Smooth muscle cell (in vitro differentiated cells): Measurements from ENCODE around the gene NRXN3. TPM values are rescaled to one million over a fixed set of nuclear protein-coding genes. Genes with fewer than 3 reads are reported as not detected.

Experiments used
- DNase-seq: peaks from one replicate; lab custom pipeline; 2025; ENCODE audit not compliant: unreplicated experiment; lab: John Stamatoyannopoulos, UW
- H2AFZ ChIP-seq: fragments of 200-600 bp; sonication (generic); 2 replicates; pipeline ENCODE4 v1.6.0; 2016; ENCODE audit warnings: antibody characterized with exemption, low read depth, mild to moderate bottlenecking
- H3F3A ChIP-seq: fragments of 200-600 bp; sonication (generic); 2 replicates; pipeline ENCODE4 v1.6.0; 2017; ENCODE audit warnings: antibody characterized with exemption, low read depth
- H3K27ac ChIP-seq: fragments of 200-600 bp; sonication (generic); 2 replicates; pipeline ENCODE4 v1.5.1; 2016; ENCODE audit warnings: low read depth, mild to moderate bottlenecking
- H3K27me3 ChIP-seq: fragments of 200-600 bp; sonication (generic); 2 replicates; pipeline ENCODE4 v1.6.1; 2016; ENCODE audit warnings: low read depth, mild to moderate bottlenecking
- H3K36me3 ChIP-seq: fragments of 200-600 bp; sonication (generic); 2 replicates; pipeline ENCODE4 v1.5.1; 2016; ENCODE audit warnings: low read depth
- H3K4me1 ChIP-seq: fragments of 200-600 bp; sonication (generic); 2 replicates; pipeline ENCODE4 v1.5.1; 2016; ENCODE audit warnings: low read depth
- H3K4me2 ChIP-seq: fragments of 200-600 bp; sonication (generic); 2 replicates; pipeline ENCODE4 v1.6.0; 2016; ENCODE audit warnings: mild to moderate bottlenecking
- H3K4me3 ChIP-seq: fragments of 200-600 bp; sonication (generic); 2 replicates; pipeline ENCODE4 v1.5.1; 2016; ENCODE audit warnings: mild to moderate bottlenecking
- H3K79me2 ChIP-seq: fragments of 200-600 bp; sonication (generic); 2 replicates; pipeline ENCODE4 v1.6.0; 2016; ENCODE audit warnings: low read depth, mild to moderate bottlenecking
- H3K9ac ChIP-seq: fragments of 200-600 bp; sonication (generic); 2 replicates; pipeline ENCODE4 v1.6.0; 2016; ENCODE audit warnings: low read depth
- H3K9me3 ChIP-seq: fragments of 200-600 bp; sonication (generic); replicated peaks from 2 replicates; pipeline ENCODE4 v1.5.1; 2016; ENCODE audit warnings: low read depth
- H4K20me1 ChIP-seq: fragments of 200-600 bp; sonication (generic); 2 replicates; pipeline ENCODE4 v1.6.0; 2016; ENCODE audit warnings: low read depth
- WGBS: methylation state at CpG from one replicate; pipeline ENCODE4 v1.1.7; 2016; ENCODE audit warnings: low lambda C conversion rate; 5-methylcytosine and 5-hydroxymethylcytosine counted together
- polyA plus RNA-seq: library from polyadenylated mRNA; unstranded; fragments of >200 nt; fragmentation: Nextera tagmentation; extraction: Ambion mirVana; gene quantifications from 2 replicates; pipeline ENCODE4 v1.2.1, GENCODE V29; 2016
- total RNA-seq: library from RNA; depleted of rRNA; stranded (reverse); fragments of >200 nt; gene quantifications from 2 replicates; pipeline ENCODE4 v1.2.3, GENCODE V29; 2014
- TF ChIP-seq, protein P1 (sequence below): fragments of 200-600 bp; sonication (generic); IDR thresholded peaks from 2 replicates; pipeline ENCODE4 v1.5.1; 2017; ENCODE audit warnings: borderline replicate concordance, mild to moderate bottlenecking, antibody characterized with exemption; ENCODE audit not compliant: insufficient read depth, poor library complexity, severe bottlenecking

The NRXN3 gene
- total and polyA plus RNA-seq, 2 experiments from 2014 or later: 1.2 to 7.0 TPM

DNA sequence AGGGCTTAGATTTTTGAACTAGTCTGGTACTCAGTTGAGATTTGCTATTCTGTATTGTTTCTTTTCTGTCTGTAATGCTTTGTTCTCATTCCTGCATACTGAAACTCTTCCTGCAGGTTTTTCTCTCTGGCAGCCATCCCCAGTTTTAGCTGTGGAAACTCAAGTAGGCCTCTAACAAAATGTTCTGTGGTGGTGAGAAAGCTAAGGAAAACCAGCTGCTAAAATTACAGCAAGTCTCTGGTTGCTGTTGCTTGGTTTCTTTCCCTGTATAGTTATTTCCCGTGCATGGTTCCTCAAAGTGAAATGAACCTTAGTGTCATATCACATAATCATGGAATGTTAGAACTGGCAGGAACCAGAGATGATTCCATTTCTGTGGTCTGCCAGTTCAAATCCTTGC lies 442.5 kb downstream of the NRXN3 start:
- Histone ChIP-seq H3K36me3 (no peaks in the 10 kb centered on the region), H4K20me1 (no peaks in the 10 kb centered on the region), H3F3A (no peaks in the 10 kb centered on the region), H3K9ac (no peak overlapping the region), H3K27ac (no peak overlapping the region), H3K4me2 (no peak overlapping the region), H3K4me3 (no peak overlapping the region), H3K79me2 (no peaks in the 10 kb centered on the region), H2AFZ (no peak overlapping the region), H3K9me3 (no peaks in the 10 kb centered on the region), H3K4me1 (no peaks in the 10 kb centered on the region), H3K27me3 (no peaks in the 10 kb centered on the region)
- TF ChIP-seq, protein P1, sequence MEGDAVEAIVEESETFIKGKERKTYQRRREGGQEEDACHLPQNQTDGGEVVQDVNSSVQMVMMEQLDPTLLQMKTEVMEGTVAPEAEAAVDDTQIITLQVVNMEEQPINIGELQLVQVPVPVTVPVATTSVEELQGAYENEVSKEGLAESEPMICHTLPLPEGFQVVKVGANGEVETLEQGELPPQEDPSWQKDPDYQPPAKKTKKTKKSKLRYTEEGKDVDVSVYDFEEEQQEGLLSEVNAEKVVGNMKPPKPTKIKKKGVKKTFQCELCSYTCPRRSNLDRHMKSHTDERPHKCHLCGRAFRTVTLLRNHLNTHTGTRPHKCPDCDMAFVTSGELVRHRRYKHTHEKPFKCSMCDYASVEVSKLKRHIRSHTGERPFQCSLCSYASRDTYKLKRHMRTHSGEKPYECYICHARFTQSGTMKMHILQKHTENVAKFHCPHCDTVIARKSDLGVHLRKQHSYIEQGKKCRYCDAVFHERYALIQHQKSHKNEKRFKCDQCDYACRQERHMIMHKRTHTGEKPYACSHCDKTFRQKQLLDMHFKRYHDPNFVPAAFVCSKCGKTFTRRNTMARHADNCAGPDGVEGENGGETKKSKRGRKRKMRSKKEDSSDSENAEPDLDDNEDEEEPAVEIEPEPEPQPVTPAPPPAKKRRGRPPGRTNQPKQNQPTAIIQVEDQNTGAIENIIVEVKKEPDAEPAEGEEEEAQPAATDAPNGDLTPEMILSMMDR: no peak
- no peak for DNase-seq
- WGBS: 86% methylated on average over 1 of the region's 1 CpG

DNA sequence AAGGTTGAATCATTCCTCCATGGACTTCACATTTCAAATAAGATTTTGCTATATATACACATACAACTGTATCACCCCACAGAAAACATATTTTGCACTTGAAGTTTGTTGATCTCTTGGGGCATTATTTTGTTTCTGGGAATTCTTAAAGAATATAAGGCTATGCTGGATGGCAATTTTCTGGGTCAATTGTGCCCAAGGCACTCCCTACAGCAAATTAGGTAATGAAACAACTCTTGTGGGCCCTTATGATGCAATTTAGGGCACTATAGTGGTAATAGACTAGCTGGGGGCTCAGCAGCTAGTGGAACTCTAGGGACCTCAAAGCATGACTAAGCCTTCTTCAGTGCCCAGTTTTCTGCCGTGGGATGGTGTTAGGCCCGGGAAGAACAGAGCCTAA lies 444.4 kb downstream of the NRXN3 start:
- TF ChIP-seq, protein P1: no peak
- Histone ChIP-seq H3K4me3 (no peak overlapping the region), H3K27ac (no peak overlapping the region), H3K4me2 (no peak overlapping the region), H3K27me3 (no peaks in the 10 kb centered on the region), H3K36me3 (no peaks in the 10 kb centered on the region), H2AFZ (no peak overlapping the region), H3K9ac (no peak overlapping the region), H4K20me1 (no peaks in the 10 kb centered on the region), H3F3A (no peaks in the 10 kb centered on the region), H3K4me1 (no peaks in the 10 kb centered on the region), H3K79me2 (no peaks in the 10 kb centered on the region), H3K9me3 (no peaks in the 10 kb centered on the region)
- WGBS: 88% methylated on average over 2 of the region's 2 CpGs
- DNase-seq: no peak

DNA sequence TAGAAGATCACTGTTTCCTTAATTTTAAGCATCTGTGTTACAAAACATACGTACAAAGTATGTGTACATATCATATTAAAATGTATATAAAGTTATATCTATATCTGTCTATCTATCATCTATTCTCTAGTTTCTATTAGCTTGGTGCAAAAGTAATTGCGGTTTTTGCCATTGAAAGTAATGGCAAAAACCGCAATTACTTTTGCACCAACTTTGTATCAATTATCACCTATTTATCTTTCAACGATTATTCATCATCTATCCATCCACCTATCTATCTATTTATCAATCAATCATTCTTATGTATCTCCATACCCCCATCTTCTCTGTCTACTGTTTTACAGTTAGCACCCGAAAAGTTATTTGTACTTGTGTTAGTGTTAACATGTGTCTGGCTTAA lies 447.6 kb downstream of the NRXN3 start:
- no peak for DNase-seq
- no peaks in the 10 kb centered on the region for H3K36me3 ChIP-seq
- no peak overlapping the region for H3K9ac ChIP-seq
- no peaks in the 10 kb centered on the region for H3F3A ChIP-seq
- 86% methylated on average over 5 of the region's 5 CpGs for WGBS
- no peak overlapping the region for H3K4me2 ChIP-seq
- H3K4me1 ChIP-seq: no peaks in the 10 kb centered on the region
- no peak overlapping the region for H3K4me3 ChIP-seq
- no peak overlapping the region for H2AFZ ChIP-seq
- TF ChIP-seq, protein P1: no peak
- no peak overlapping the region for H3K27ac ChIP-seq
- no peaks in the 10 kb centered on the region for H3K79me2 ChIP-seq
- no peaks in the 10 kb centered on the region for H4K20me1 ChIP-seq
- H3K27me3 ChIP-seq: peaks cover 5% of the 10 kb centered on the region
- H3K9me3 ChIP-seq: no peaks in the 10 kb centered on the region

DNA sequence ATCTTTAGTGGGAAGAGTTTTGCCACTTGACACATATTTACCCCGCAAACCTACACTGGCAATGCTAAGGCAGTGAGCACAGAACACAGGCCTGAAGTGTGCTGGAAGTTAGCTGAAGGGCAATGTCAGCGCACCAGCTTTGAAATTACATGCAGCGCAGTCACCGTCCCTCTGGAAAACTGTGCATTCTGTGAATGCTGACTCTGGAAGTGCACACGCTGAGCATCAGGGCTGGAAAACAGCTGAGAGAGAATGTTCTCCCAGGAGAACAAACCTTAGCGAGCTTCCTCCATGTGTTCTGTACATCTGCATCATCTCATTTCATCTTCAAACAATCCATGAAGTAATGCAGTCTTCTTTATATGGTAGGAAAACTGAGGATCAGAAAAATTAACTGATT lies 448.2 kb downstream of the NRXN3 start:
- H2AFZ ChIP-seq: no peak overlapping the region
- H3K79me2 ChIP-seq: no peaks in the 10 kb centered on the region
- WGBS: 95% methylated on average over 6 of the region's 6 CpGs
- peaks cover 5% of the 10 kb centered on the region for H3K27me3 ChIP-seq
- H3K27ac ChIP-seq: no peak overlapping the region
- H3K9me3 ChIP-seq: no peaks in the 10 kb centered on the region
- no peak for DNase-seq
- no peak overlapping the region for H3K4me2 ChIP-seq
- H3K4me1 ChIP-seq: no peaks in the 10 kb centered on the region
- H4K20me1 ChIP-seq: no peaks in the 10 kb centered on the region
- no peak overlapping the region for H3K4me3 ChIP-seq
- H3F3A ChIP-seq: no peaks in the 10 kb centered on the region
- H3K9ac ChIP-seq: no peak overlapping the region
- H3K36me3 ChIP-seq: no peaks in the 10 kb centered on the region
- TF ChIP-seq, protein P1: no peak
